Measurements from ENCODE around the gene PRKN. TPM values are rescaled to one million over a fixed set of nuclear protein-coding genes. Genes with fewer than 3 reads are reported as not detected.

PRKN gene
- total and polyA plus RNA-seq, 2 donors (not counting 3 experiments of a cell fraction or from before 2014, with no cell fraction given) = 0.06 TPM; not detected in 1

DNA sequence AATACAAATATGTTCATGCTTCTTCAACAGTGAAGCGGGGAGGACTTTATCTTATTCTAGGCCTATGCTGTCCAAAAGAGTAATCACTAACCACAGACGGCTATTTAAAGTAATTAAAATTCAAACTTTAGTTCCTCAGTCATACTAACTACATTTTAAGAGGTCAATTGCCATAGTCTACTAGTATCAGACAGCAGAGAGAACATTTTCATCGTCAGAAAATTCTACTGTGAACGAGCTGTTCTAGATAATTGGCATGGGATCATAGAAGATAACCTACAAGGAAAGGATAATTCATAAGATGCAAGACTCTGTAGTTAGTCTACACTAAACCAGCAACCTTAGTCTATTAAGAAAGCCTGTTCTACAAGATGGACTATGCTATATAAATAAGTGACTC is 44.4 kb downstream of the PRKN start:
- intact Hi-C loops (cut with micrococcal nuclease) = no loop called here
- Histone ChIP-seq H3K27me3 (ENCODE audit: control insufficient read depth in 2 of 2, insufficient read depth in 2 of 2, low read length in 2 of 2) (no peaks in the 10 kb centered on the region), H3K79me2 (ENCODE audit: control insufficient read depth, insufficient read depth, low read length) (no peaks in the 10 kb centered on the region), H3K9ac (replicated peaks; ENCODE audit: extremely low read depth, insufficient read depth, low read length) (no peak overlapping the region), H3K4me2 (ENCODE audit: insufficient read depth, low read length) (no peak overlapping the region), H3K9me3 (replicated peaks; ENCODE audit: control insufficient read depth, insufficient read depth, low read length) (no peaks in the 10 kb centered on the region), H4K20me1 (replicated peaks; ENCODE audit: control insufficient read depth, extremely low read depth, insufficient read depth, low read length) (no peaks in the 10 kb centered on the region), H3K9me1 (replicated peaks; ENCODE audit: control insufficient read depth, extremely low read depth, insufficient read depth, low read length) (no peaks in the 10 kb centered on the region), H2AFZ (ENCODE audit: low read depth, low read length) (no peak overlapping the region), H3K27ac (ENCODE audit: insufficient read depth, low read depth, low read length) (no peak overlapping the region), H3K4me3 (replicated peaks in 1 of 3; ENCODE audit: insufficient read depth in 1 of 3, low read depth in 1 of 3, low read length in 3 of 3) (no peak overlapping the region), H3K36me3 (ENCODE audit: control insufficient read depth in 2 of 2, extremely low read depth in 1 of 2, insufficient read depth in 2 of 2, low read length in 2 of 2) (no peaks in the 10 kb centered on the region), H3K4me1 (ENCODE audit: control insufficient read depth, extremely low read depth, insufficient read depth, low read length) (no peaks in the 10 kb centered on the region)
- dilution Hi-C loops (cut with MboI; ENCODE audit: extremely low pct_ligation_motif_present, low sequenced_read_pairs) = no loop called here
- no peak for DNase-seq (ENCODE audit: low read depth, low spot score)
- POLR2A ChIA-PET = no interaction called here
- TF ChIP-seq MYC (IDR thresholded peaks at IDR 0.05; ENCODE audit: low read depth, low read length) (no peak), POLR2A (IDR thresholded peaks at IDR 0.05; ENCODE audit: low read depth, low read length) (no peak), JUN (IDR thresholded peaks at IDR 0.05; ENCODE audit: borderline replicate concordance, insufficient read depth, insufficient read length, low read depth) (no peak), EZH2 (IDR thresholded peaks at IDR 0.05; ENCODE audit: borderline replicate concordance, low read depth, low read length, severe bottlenecking) (no peak)
- TF ChIP-seq, protein P1, sequence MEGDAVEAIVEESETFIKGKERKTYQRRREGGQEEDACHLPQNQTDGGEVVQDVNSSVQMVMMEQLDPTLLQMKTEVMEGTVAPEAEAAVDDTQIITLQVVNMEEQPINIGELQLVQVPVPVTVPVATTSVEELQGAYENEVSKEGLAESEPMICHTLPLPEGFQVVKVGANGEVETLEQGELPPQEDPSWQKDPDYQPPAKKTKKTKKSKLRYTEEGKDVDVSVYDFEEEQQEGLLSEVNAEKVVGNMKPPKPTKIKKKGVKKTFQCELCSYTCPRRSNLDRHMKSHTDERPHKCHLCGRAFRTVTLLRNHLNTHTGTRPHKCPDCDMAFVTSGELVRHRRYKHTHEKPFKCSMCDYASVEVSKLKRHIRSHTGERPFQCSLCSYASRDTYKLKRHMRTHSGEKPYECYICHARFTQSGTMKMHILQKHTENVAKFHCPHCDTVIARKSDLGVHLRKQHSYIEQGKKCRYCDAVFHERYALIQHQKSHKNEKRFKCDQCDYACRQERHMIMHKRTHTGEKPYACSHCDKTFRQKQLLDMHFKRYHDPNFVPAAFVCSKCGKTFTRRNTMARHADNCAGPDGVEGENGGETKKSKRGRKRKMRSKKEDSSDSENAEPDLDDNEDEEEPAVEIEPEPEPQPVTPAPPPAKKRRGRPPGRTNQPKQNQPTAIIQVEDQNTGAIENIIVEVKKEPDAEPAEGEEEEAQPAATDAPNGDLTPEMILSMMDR (IDR thresholded peaks at IDR 0.05; ENCODE audit: extremely low read depth in 1 of 2, insufficient read depth in 1 of 2, low read depth in 1 of 2, low read length in 2 of 2) = no peak
- no TSS peak for BruUV-seq (replicated peaks)
- FAIRE-seq = no peak
- CTCF ChIA-PET = no interaction called here

- H3K9me3 ChIP-seq (replicated peaks; ENCODE audit: control insufficient read depth, insufficient read depth, low read length) = no peaks in the 10 kb centered on the region
- H3K27ac ChIP-seq (ENCODE audit: insufficient read depth, low read depth, low read length) = no peak overlapping the region
- TF ChIP-seq POLR2A (IDR thresholded peaks at IDR 0.05; ENCODE audit: low read depth, low read length) (no peak), EZH2 (IDR thresholded peaks at IDR 0.05; ENCODE audit: borderline replicate concordance, low read depth, low read length, severe bottlenecking) (no peak), GATA2 (IDR thresholded peaks at IDR 0.05; ENCODE audit: insufficient read depth, insufficient read length, low read depth, low read length) (no peak), POLR2AphosphoS5 (IDR thresholded peaks at IDR 0.05; ENCODE audit: insufficient read depth, low read depth, low read length) (no peak), JUN (IDR thresholded peaks at IDR 0.05; ENCODE audit: borderline replicate concordance, insufficient read depth, insufficient read length, low read depth) (no peak), MYC (IDR thresholded peaks at IDR 0.05; ENCODE audit: low read depth, low read length) (no peak), FOS (IDR thresholded peaks at IDR 0.05; ENCODE audit: borderline replicate concordance, insufficient read depth, low read length) (no peak)
- TF ChIP-seq, protein P2, sequence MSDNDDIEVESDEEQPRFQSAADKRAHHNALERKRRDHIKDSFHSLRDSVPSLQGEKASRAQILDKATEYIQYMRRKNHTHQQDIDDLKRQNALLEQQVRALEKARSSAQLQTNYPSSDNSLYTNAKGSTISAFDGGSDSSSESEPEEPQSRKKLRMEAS (IDR thresholded peaks at IDR 0.05; ENCODE audit: insufficient read depth, insufficient read length) = no peak
- TF ChIP-seq, protein P1 (IDR thresholded peaks at IDR 0.05; ENCODE audit: extremely low read depth in 1 of 2, insufficient read depth in 1 of 2, low read depth in 1 of 2, low read length in 2 of 2) = no peak
- H3K4me2 ChIP-seq (ENCODE audit: insufficient read depth, low read length) = no peak overlapping the region
- no peak overlapping the region for H3K4me3 ChIP-seq (replicated peaks in 1 of 3; ENCODE audit: insufficient read depth in 1 of 3, low read depth in 1 of 3, low read length in 3 of 3)
- H3K79me2 ChIP-seq (ENCODE audit: control insufficient read depth, insufficient read depth, low read length) = no peaks in the 10 kb centered on the region
- no peak for FAIRE-seq
- no peaks in the 10 kb centered on the region for H3K4me1 ChIP-seq (ENCODE audit: control insufficient read depth, extremely low read depth, insufficient read depth, low read length)
- H3K9me1 ChIP-seq (replicated peaks; ENCODE audit: control insufficient read depth, extremely low read depth, insufficient read depth, low read length) = no peaks in the 10 kb centered on the region
- ChIA-PET CTCF (no interaction called here), POLR2A (no interaction called here)
- intact Hi-C loops (cut with micrococcal nuclease) = no loop called here
- no TSS peak for BruUV-seq (replicated peaks)
- no peak overlapping the region for H2AFZ ChIP-seq (ENCODE audit: low read depth, low read length)
- H4K20me1 ChIP-seq (replicated peaks; ENCODE audit: control insufficient read depth, extremely low read depth, insufficient read depth, low read length) = no peaks in the 10 kb centered on the region
- dilution Hi-C loops (cut with MboI; ENCODE audit: extremely low pct_ligation_motif_present, low sequenced_read_pairs) = no loop called here
- H3K27me3 ChIP-seq (ENCODE audit: control insufficient read depth in 2 of 2, insufficient read depth in 2 of 2, low read length in 2 of 2) = no peaks in the 10 kb centered on the region
- H3K9ac ChIP-seq (replicated peaks; ENCODE audit: extremely low read depth, insufficient read depth, low read length) = no peak overlapping the region
- H3K36me3 ChIP-seq (ENCODE audit: control insufficient read depth in 2 of 2, extremely low read depth in 1 of 2, insufficient read depth in 2 of 2, low read length in 2 of 2) = no peaks in the 10 kb centered on the region
- DNase-seq (ENCODE audit: low read depth, low spot score) = no peak
Observed at GRCh38 chr6:162681447-162681846, 46.1 kb downstream of the PRKN start.

Data from endothelial cell of umbilical vein (primary cell).